ENCODE data around the gene WSCD1. TPM values are rescaled to one million over a fixed set of nuclear protein-coding genes. Genes with fewer than 3 reads are reported as not detected.
A peak's percentile ranks its signal among the peaks of the same experiment; 100 is the strongest.

The WSCD1 gene
- total RNA-seq, 1 donor from 2014 or later, result 3.6 TPM

DNA sequence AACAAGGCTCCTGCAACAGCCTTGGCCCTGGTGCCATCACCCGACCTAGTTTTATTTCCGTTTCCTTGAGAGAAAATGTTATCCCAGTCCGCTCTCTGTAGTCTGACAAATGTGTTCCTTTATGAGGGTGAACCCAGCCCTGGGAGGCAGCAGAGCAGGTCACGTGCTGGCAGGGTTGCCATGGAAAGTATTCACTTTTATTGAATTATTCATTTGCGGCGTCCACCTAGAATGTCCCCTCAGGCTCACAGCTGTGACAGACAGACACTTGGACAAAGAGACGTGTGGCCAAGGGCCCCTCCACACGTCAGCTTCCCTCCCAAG lies 90.0 kb downstream of the WSCD1 start:
- DNase-seq (ENCODE audit: low spot score), result no peak

DNA sequence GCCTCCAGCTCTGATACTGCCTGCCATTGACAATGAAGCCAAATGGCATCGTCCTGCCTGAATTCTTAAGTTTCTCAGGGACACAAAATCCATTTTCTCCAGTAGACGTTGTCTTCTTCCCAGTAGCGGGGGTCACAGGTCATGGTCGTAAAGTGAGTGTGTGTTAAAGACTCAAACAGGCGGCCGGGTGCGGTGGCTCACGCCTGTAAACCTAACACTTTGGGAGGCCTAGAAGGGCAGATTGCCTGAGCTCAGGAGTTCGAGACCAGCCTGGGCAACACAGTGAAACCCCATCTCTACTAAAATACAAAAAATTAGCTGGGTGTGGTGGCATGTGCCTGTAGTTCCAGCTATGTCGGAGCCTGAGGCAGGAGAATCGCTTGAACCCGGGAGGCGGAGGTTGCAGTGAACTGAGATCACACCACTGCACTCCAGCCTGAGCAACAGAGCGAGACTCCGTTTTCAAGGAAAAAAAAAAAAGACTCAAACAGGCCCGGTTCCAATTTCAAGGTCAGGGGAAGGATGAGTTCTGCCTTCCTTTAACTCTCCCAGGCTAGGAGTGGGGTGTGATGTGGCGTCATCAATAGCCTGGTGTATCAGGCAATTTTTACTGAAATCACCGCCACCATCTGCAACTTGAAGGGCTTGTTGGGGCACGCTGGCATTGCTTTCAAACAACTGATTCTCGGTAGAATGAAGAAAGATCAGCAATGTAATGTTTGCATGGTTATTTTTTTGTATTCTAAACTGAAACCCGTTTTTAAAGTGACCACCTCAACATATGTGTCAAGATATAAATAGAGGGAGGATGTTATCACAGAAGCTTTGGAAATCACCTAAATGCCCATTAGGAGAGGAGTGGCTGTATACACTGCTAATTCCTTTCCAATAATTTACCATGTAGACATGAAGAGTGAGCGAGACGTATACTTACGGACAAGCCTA lies 91.0 kb downstream of the WSCD1 start:
- DNase-seq (ENCODE audit: low spot score), result peak; percentile 48

DNA sequence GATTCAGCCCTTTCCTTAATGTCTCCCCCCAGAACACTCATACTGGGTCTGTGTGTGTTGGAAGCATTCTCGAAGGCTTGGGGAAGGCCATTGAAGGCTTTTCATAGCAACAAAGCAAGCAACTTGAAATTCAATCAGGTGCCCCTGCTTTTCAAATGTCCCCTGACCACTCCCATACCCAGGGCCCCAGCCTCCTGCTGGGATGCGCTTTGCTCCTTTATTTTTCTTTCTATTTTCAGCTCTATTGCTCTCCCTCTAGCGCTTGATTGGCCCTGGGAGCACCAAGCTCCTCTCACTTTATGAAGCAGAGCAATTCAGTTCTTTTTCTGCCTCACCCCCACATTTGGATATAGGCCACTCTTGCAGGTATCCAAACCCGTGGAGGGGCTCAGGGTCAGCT lies 92.0 kb downstream of the WSCD1 start:
- DNase-seq (ENCODE audit: low spot score), result no peak

DNA sequence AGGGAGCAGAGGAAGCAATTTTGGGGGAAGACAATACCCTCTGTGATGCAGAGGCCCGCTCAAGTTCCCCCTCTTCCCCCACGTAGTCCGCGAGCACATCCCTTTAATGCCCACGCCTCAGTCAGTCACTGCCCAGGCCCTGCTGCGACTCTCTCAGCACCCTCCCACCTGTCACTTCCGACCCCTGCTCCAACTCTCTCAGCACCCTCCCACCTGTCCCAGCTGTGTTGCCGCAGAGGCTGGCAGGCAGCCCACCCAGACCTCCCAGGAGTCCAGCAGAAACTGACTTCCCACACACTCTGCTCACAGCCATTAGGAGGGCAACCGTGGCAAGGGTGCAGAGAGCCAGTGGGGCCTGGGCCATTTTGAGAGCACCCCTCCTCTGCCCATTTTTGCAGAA lies 92.7 kb downstream of the WSCD1 start:
- no peak for DNase-seq (ENCODE audit: low spot score)

DNA sequence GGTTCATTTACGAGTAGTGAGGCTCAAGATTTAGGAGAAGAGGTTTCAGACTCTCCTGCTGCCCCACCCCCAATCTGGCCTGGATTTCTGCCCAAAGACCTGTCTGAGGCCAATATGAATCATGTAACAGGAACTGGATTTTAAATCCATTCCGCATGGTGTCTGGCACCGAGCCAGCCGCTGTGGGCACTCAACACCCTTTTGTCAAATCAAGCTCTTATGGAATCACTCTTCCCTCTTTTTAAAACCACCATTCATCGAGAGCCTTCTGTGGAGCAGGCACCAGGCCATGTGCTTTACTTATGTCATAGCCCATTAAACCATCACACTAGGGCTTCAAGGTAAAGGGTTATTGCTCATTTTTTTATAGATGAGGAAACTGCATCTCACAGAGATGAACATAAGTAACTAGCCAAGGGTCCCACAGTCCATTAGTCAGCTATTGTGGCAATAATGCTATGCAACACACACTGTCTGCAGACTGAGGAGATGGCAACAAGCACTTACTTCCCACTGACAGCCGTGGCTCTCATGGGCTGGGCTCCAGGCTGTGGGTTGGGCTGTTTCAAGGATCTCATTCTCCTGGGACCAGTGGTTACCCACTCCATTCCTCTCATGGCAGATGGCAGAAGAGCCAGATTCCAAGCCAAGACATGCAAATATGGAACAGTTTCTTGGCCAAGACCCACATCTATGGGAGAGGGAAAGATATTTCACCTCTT lies 93.6 kb downstream of the WSCD1 start:
- DNase-seq (ENCODE audit: low spot score), result peak; percentile 69

DNA sequence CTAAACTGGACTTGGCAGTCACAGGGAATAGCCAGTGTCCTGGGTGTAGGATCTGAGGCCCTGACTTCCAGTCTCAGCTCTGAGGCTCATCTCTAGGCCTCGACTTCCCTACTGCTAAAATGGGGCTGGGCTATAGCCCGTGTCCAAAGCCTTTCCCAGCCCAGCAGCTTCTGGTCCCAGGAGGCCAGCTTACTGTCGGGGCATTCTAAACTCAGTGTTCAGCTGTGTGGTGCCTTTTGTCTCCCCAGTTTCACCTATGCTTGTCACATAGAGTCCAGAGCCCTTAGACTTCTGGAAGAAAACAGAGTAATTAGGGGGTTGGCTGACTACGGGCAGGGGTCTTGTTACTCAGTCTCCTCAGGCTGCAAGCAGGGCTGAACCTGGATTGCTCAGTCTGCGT lies 94.8 kb downstream of the WSCD1 start:
- DNase-seq (ENCODE audit: low spot score), result no peak

DNA sequence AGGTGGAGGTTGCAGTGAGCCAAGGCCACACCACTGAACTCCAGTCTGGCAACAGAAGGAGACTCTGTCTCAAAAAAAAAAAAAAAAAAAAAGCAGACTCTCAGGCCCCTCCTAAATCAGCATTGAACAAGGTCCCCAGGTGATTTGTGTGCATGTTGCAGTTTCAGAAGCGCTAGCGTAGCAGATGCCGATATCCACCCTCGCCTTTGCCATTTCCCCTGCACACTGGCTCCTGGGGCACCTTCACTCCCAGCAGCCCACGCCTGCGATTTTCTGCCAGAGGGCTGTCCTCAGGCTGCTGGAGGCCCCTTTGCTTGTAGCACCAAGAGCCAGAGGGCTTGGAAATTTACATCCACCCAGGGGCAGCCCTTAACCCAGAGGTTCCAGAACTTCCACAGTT lies 95.6 kb downstream of the WSCD1 start:
- DNase-seq (ENCODE audit: low spot score), result no peak

DNA sequence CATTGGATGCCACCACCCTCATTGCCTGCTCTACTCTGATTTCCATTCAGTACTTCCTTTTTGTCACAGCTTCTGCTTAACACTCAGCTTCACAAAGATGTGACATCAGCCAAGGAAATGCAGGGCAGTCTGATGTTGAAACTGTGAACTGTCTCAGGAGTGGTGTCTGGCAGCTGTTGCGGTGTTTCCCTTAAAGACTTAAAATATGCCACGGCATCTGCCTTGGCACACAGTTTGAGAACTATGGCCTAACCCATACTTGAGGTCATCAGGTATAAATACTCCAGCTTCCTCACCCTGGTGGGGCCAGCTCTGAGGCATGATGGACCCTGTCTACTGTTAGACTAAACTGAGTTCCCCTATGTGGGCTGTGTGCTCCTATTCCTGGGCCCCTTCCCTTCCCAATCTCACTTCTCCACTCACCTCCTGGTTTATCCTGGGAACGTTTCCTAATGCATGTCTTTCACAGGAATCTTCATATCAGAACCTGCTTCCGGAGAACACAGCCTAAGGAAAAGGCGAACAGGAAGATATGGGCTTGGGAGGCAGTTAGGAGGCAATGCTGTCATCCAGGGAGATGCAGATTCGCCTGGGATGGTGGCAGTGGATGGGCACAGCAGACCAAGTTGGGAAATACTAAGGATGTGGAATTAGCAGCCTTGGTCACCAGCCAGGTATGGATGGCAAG lies 96.5 kb downstream of the WSCD1 start:
- no peak for DNase-seq (ENCODE audit: low spot score)

DNA sequence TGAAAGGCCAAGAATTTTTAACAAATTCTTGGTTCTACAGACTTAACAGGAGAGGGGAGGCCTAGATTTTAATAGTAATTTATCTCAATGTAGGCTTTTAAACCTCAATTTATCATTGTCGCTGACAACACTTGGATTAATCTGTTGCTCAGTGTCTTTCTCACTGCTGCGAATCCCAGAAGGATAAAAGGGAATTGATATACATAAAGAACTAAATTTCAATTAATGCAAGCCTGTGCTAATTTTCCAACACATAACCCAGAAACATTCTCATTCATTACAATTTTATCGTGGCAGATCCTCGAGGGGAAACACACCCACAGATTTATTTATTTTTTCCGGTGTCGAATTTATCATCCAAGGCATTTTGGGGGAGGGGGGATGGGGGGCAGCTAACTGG lies 98.1 kb downstream of the WSCD1 start:
- no peak for DNase-seq (ENCODE audit: low spot score)

DNA sequence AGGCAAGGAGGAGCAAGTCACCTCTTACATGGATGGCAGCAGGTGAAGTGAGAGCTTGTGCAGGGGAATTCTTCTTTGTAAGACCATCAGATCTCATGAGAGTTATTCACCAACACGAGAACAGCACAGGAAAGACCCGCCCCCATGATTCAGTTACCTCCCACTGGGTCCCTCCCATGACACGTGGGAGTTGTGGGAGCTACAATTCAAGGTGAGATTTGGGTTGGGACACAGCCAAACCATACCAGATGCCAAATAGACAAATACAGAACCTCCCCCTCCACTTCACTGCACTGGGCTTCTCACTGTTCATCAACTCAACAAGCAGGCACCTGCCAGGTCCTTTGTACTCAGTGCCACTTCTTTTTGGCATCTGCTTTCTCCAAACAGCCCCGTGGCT lies 100.2 kb downstream of the WSCD1 start:
- DNase-seq (ENCODE audit: low spot score), result no peak

DNA sequence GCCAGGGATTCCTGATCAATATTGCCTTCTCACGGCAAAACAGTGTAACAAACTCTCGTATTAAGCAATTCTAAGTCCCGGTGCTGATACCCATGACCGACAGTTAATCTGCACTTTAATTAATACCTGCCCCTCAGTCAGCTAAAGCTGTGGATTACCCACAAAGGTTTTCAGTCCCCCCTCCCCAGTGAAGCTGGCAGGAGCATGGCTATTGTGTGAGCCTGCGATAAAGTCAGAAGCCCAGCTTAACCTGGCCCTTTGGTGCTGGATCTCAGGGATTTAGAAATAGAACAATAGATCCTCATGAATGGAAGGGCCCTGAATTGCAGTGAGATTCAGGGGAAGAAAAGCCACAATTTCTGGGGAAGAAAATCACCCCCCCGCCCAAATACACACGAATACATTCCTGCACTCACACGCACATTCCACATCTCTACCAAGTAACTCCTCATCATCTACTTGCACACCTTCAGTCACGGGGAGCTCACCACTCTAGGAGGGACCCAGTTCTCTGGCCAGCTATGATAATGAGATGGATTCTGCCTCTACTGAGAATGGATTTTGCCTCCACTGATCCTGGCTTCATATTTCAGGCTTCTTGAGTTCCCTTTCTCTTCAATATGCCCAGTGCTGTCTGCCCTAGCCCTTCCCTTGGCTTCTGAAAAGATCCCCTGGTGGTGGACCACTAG lies 102.6 kb downstream of the WSCD1 start:
- no peak for DNase-seq (ENCODE audit: low spot score)

DNA sequence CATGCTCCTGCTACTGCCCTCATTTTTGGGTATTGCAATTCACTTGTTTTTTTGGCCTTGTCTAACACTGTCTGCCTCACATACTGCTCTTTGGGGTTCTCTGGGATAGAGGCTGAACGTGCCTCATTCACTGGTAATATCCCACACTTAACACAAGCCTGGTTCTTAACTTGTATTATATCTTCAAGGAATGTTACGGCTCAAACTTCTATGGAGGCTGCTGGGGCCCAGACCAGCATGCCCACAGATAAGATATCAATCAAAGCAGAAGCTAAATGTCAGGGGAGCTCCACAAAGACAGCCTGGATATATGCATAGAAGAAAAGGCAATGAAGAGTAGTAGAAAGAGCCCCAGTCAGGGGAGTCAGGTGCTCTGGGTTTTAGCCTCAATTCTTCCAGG lies 103.5 kb downstream of the WSCD1 start:
- no peak for DNase-seq (ENCODE audit: low spot score)

All from ureter (tissue), 1 donor.